Endometrial microvascular endothelial cells (primary cell): ENCODE results near the gene CD160. TPM values are rescaled to one million over a fixed set of nuclear protein-coding genes. Genes with fewer than 3 reads are reported as not detected.
"Not testable (repeated sequence)": the region's sequence is repeated elsewhere in the genome, so short reads cannot be mapped to it uniquely, and the experiment has no call there.

Source experiments
- in situ Hi-C: cut with HindIII; loops from 2 replicates; pipeline ENCODE4 v1.10.0; 2017; ENCODE audit warnings: low sequenced_read_pairs, low pct_unique_long_range_greater_than_20kb; ENCODE audit errors: inconsistent ontology term
- total RNA-seq: library from RNA; depleted of rRNA; stranded (reverse); fragments of >200 nt; gene quantifications from one replicate; pipeline ENCODE4 v1.2.3, GENCODE V29; 2015; ENCODE audit errors: inconsistent ontology term

Gene CD160, protein sequence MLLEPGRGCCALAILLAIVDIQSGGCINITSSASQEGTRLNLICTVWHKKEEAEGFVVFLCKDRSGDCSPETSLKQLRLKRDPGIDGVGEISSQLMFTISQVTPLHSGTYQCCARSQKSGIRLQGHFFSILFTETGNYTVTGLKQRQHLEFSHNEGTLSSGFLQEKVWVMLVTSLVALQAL
- total RNA-seq: not detected

DNA sequence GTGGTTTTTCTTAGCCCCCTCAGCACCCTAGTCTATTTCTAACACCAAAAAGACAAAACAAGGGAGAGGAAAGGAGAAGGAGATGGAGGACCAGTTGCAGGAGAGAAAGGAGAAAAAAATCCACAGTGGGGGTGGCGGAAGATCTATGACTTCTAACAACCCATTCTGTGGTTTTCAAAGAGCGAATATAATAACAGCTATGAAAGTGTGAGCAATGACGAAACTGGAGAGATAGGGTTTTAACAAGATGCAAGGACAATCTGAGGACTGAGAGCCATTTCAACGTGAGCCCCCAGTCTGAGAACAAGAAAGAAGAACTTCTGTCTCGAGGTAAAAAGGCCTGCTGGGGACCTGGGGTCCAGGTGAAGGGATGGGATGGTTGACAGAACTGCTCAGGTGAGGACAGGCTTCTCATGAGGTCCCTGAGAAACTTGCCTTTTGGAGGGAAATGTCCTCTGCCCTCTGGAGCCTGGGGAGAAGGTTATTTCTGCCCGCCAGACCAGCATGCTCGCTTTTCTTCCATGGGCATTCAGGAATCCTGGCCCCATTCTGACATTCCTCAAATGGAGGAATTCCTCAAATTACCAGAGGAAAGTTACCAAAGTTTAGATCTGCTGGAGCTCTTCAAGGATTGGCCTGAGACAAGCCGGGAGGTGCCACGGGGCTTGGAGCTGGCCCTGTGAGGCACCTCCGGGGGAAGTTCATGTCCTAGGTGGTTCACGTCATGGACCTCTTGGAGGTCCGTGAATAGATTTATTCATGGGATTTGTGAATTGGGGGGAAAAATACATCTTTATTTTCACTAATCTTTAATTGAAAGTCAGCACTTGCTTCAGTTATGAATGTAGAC lies at the start of gene CD160:
CD160 (plus strand) TSS at position 270 of the 850 bp plus-strand sequence. CDS start 8,829 bp downstream, outside the sequence.
- in situ Hi-C loops: no loop called here

DNA sequence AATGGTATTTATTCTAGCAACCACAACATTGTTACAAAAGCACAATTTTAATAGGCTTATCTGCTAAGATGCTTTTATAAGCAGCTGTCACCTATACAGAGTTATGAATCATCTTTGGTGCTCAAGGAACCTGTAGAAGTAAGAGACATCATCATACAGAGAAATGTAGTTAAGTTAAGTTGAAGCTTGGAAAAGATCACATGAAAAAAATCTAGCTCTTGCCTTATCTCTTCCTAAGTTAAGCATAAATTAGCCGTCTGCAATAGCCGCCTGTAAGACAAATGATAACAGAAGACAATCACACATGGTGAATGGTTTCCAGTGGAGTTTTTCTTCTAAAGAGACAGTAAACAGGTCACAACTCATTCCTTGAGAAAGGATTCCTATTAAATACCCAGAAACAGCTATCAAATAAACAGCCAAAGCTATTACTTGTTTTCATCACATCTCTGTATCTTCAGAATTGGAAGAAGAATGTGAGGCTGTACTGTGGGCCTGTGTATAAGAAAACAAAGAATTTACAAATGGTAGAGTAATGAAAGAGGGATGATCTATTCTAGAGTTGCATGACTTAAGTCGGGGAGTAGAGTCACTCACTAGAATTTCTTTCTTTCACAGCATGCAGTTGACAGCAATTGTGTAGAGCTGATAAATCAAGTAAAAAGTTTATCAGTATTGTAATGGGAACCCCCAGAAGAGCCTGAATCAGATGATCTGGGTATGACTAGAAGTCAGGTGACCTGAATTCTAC lies 48.1 kb upstream of the CD160 start:
- in situ Hi-C loops: not testable (repeated sequence)

DNA sequence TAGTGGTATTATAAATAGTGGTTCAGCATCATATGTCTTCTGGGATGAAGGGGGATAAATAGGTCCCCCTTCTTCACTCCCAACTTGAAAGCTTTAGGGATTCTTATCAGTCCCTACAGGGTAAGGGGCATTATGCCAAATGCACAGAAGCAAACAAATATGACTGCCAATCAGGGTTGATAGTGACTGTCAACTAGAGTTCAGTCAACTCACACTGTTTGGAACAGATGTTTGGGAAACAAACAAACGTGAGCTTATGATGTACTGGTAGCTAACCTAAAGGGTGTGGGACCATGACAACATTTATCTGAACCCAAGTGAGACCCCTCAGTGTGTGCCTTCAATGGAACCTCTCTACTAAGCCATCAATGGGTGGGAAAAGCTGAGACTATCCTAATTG lies 46.1 kb upstream of the CD160 start:
- in situ Hi-C loops: not testable (repeated sequence)

GRCh38 chr1:145684858-145685257 lies 34.4 kb upstream of the CD160 start:
- in situ Hi-C loops: not testable (repeated sequence)

DNA sequence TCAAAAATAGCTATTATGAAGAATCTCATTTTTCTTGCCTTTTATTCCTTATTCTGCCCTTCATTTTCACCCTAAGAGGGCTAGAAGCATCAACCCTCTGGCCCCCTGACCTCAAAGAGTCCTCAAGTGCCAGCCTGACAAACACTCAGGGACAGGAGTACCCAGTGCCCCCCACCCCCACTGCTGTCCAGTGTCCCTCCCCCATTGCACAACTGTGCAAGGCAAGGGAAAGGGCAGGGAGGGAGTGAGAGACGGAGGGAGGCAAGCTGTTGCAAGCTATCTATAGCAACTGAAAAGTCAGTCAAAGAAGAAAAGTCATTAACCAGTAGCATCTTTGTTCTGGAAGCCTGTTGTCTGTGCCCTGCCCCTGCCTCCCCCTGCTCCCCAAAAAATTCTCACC lies 33.2 kb upstream of the CD160 start:
- in situ Hi-C loops: not testable (repeated sequence)

- in situ Hi-C loops: no loop called here
Observed at GRCh38 chr1:145688328-145688727, 31.0 kb upstream of the CD160 start.

DNA sequence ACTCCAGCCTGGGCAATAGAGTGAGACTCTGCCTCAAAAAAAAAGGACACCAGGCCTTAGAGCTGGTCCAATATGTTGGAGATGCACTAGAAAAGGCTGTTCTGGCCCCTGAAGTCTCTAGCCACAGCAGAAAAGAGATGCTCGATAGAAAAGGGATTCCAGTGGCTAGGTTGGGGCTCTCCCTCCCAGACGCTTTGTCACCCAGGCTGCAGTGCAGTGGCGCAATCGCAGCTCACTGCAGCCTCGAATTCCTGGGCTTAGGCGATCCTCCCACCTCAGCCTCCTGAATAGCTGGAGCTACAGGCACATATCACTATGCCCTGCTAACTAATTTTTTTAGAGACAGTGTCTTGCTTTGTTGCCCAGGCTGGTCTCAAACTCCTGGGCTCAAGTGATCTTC lies 30.4 kb upstream of the CD160 start:
- in situ Hi-C loops: no loop called here

DNA sequence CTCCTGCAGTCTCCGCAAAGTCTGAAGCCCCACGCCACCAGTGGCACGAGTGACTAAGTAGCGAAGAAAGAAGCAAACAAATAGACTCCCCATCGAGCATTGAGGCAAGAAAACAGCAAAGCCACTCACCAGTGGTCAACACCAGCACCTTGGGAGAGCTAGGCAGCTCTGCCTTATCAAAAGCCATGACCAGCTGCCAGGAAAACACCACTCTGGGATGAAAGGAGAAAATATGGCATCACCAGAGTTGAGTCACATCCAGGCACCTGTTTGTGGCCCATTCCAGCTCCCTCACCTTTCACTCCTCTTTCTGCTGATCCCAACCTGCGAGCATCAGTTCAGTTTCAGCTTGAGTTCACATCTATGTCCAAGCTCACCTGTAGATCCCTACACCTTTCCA lies 29.4 kb upstream of the CD160 start:
- in situ Hi-C loops: no loop called here

DNA sequence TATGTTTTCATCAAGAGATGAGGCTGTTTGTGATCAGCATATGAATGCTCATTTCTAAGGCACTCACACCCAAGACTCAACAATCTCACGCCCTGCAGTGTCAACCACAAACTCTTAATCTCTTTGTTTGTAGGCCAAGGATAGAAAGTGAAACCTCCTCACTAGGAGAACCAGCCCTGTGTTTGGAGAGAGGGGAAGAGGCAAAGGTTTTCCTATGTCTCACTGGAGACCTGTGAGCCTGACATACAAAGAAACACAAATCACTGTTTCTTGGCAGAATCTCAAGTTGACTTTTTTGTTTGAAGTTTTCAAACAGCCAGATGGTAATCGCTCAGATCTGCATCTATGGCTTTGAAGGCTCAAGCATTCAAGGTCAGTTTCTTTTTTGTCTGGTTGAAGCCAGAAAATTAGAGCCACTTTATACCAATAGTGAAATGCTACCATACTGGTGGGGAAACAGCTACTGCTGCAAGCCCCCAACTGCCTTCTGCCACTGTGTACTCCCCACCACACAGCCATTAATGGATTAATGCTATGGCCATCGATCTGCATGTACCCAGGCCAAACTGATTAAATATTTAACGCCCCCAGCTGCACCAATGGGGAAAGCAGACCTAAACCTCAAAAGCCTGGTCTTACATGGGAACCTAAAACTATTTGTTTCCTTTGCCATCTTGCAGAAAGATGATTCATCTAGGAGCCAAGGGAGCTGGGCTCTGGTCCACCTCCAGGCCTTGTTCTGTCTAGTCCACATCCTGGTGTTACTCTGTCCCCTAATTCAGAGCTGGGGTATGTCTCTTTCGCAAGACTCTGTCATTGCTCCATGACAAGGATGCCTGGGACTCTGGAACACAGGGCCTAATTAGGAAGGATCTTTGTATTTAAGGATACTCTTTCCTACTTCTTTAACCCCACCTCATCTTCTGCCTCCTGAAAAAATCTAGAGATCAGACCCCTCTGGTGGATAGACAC lies 28.4 kb upstream of the CD160 start:
- in situ Hi-C loops: no loop called here

GRCh38 chr1:145692785-145693443 lies 26.4 kb upstream of the CD160 start:
- in situ Hi-C loops: no loop called here

GRCh38 chr1:145695821-145696629 lies 23.3 kb upstream of the CD160 start:
- in situ Hi-C loops: no loop called here

- in situ Hi-C loops: no loop called here
Observed at GRCh38 chr1:145696630-145696960, 22.7 kb upstream of the CD160 start.

DNA sequence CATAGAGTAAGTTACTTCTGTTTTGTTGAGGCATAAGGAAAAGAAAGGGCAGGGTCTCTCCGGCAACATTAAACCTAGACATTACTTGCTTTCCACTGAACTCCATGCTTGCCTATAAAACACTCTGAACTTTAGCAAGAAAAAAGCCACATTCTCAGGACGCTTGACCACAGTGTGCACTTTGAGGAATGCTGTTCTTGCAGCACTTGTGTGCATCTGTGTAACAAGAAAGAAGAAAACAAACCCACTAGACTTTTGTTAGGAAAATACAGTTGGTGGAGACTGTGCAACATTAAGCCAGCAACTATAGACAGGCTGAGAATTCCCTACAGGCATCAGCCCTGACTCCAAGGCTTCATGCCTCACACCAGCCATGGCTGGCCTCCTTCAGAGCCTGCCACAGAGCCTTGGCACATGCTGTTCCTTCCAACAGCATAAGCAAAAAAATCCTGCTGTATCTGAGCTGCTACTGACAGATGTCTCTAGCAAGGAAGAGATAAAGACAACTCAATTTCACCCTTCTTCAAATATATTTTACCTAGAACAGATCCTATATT lies 17.9 kb upstream of the CD160 start:
- in situ Hi-C loops: no loop called here

DNA sequence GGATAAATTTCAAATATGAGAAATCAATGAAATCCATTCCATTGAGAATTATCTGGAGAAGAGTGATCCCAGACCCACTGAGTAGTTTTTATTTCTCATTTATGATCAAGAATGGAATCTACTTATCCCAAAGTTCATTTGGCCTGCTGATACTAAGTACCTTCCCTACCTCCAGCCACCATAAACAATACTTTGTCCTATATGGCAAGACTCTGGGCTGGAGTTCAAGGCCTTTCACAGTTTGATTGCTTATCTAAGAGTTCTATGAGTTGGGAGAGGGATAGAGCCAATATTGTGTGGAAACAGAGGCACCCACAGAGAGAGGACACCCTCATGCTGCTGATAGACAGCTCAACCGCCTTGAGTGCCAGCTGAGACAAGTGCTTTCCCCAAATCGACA lies 17.2 kb upstream of the CD160 start:
- in situ Hi-C loops: no loop called here

DNA sequence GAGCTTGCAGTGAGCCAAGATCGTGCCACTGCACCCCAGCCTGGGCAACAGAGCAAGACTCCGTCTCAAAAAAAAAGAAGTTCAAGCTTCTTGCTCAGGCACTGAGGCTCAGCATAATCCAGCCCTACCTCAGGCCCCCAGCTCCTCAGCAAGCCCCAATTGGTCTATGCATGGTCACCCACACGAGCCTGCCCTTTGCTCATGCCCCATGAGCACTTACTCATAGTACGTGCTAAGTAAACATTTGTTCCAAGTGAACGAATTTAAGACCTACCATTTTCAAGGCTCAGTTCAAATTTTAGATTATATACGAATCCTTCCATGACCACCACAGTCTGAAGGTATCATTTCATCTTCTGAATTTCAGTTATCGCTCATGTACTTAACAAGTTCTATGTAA lies 16.5 kb upstream of the CD160 start:
- in situ Hi-C loops: no loop called here

GRCh38 chr1:145705622-145706021 lies 13.7 kb upstream of the CD160 start:
- in situ Hi-C loops: no loop called here

DNA sequence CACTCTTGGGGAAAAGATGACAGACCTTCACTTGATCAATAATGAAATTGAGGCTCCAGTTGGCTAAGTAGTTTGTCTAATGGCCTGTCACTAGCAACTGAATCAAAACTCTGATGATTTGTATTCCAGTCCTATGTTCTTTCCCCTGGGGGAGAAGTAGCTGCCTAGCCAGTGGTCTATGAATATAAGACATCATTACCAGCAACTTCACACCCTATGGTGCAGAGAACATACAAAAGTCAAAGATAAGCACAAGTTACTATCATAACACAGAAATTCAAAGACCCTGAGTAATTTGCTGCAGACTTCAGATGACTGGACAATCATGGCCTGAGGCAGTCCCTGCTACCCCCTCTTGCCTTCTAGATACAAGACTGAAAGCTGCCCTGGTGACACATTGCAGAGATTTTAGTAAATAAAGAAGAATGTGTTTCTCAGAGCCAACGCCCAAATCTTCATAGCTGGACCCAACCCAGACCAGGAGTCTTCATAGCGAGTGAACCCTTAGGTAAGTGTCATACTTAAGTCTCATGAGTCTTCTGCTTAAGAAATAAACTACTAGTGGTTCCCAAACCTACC lies 13.1 kb upstream of the CD160 start:
- in situ Hi-C loops: no loop called here
